Measurements from ENCODE around the gene LEF1. TPM values are rescaled to one million over a fixed set of nuclear protein-coding genes. Genes with fewer than 3 reads are reported as not detected.
A peak's percentile ranks its signal among the peaks of the same experiment; 100 is the strongest.

Gene LEF1
- total and polyA plus RNA-seq, 2 donors (not counting 3 experiments of a cell fraction or from before 2014, with no cell fraction given): 0.46 TPM; not detected in 1

DNA sequence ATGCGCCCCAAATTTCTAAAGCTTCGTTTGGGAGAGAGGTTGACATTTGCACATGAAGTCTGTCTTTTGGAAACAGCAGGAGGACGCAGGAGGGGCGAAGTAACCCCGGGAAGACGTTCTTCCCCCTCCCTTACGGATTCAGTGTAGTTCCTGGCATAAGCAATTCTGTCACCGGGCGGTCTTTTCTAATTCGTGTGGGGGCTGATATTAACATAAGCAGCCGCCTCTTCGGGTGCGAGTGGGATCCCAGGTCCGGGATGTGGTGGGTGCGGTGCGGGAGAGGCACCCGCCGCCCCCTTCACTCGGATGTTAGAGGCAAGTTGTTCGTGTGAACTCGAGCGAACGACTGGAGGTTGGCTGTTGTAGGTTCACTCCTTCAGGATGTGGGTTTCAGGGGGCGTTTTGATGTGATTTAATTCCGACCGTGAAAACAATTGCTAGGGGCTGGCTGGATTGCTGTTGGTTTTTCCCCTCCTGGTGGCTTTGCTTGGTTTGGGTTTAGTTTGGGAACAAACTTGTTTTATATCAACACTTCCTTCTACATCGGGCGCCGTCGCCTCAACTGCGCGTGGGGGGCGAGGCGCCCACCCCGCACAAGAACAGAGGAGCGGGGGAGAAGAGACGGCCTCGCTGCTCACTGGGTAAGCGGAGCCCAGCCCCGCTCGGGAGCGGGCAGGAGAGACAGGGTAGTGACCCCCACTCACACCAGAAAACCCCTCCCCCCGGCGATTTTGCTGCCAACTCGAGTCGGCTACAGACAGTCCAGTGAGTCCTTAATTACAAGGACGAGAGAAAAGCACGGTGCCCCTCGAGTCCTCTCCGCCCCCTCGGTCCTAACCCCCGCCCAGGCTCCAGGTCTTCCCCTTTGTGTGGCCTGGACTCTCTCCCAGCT lies 2.9 kb upstream of the LEF1 start:
- Histone ChIP-seq H3K4me1 (ENCODE audit: control insufficient read depth, extremely low read depth, insufficient read depth, low read length) (peaks cover 14% of the 10 kb centered on the region), H2AFZ (ENCODE audit: low read depth, low read length) (no peak overlapping the region), H3K27me3 (ENCODE audit: control insufficient read depth in 2 of 2, insufficient read depth in 2 of 2, low read length in 2 of 2) (peaks cover 65 to 84% of the 10 kb centered on the region in 2 experiments), H3K4me2 (ENCODE audit: insufficient read depth, low read length) (no peak overlapping the region), H3K4me3 (replicated peaks in 1 of 3; ENCODE audit: insufficient read depth in 1 of 3, low read depth in 1 of 3, low read length in 3 of 3) (no peak overlapping the region), H3K9me3 (replicated peaks; ENCODE audit: control insufficient read depth, insufficient read depth, low read length) (no peaks in the 10 kb centered on the region), H3K36me3 (ENCODE audit: control insufficient read depth in 2 of 2, extremely low read depth in 1 of 2, insufficient read depth in 2 of 2, low read length in 2 of 2) (no peaks in the 10 kb centered on the region), H3K27ac (ENCODE audit: insufficient read depth, low read depth, low read length) (no peak overlapping the region), H4K20me1 (replicated peaks; ENCODE audit: control insufficient read depth, extremely low read depth, insufficient read depth, low read length) (peaks cover 4% of the 10 kb centered on the region), H3K9me1 (replicated peaks; ENCODE audit: control insufficient read depth, extremely low read depth, insufficient read depth, low read length) (no peaks in the 10 kb centered on the region), H3K9ac (replicated peaks; ENCODE audit: extremely low read depth, insufficient read depth, low read length) (no peak overlapping the region), H3K79me2 (ENCODE audit: control insufficient read depth, insufficient read depth, low read length) (no peaks in the 10 kb centered on the region)
- intact Hi-C loops (cut with micrococcal nuclease) (no loop called here), dilution Hi-C loops (cut with MboI; ENCODE audit: extremely low pct_ligation_motif_present, low sequenced_read_pairs) (no loop called here)
- FAIRE-seq: no peak
- no TSS peak for BruUV-seq (replicated peaks)
- ChIA-PET CTCF (interaction anchor here (0.6 kb wide), 1 partner anchor 79 kb away, joined by 3 read pairs; no protein-coding TSS in a partner anchor), POLR2A (no interaction called here)
- no peak for DNase-seq (ENCODE audit: low read depth, low spot score)
- TF ChIP-seq, protein P1, sequence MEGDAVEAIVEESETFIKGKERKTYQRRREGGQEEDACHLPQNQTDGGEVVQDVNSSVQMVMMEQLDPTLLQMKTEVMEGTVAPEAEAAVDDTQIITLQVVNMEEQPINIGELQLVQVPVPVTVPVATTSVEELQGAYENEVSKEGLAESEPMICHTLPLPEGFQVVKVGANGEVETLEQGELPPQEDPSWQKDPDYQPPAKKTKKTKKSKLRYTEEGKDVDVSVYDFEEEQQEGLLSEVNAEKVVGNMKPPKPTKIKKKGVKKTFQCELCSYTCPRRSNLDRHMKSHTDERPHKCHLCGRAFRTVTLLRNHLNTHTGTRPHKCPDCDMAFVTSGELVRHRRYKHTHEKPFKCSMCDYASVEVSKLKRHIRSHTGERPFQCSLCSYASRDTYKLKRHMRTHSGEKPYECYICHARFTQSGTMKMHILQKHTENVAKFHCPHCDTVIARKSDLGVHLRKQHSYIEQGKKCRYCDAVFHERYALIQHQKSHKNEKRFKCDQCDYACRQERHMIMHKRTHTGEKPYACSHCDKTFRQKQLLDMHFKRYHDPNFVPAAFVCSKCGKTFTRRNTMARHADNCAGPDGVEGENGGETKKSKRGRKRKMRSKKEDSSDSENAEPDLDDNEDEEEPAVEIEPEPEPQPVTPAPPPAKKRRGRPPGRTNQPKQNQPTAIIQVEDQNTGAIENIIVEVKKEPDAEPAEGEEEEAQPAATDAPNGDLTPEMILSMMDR (IDR thresholded peaks at IDR 0.05; ENCODE audit: extremely low read depth in 1 of 2, insufficient read depth in 1 of 2, low read depth in 1 of 2, low read length in 2 of 2): no peak
- peak; percentile 72 for TF ChIP-seq EZH2 (IDR thresholded peaks at IDR 0.05; ENCODE audit: borderline replicate concordance, low read depth, low read length, severe bottlenecking)

Data from endothelial cell of umbilical vein (primary cell).